A549 (cell line): ENCODE data around the gene DNAJC15. TPM values are rescaled to one million over a fixed set of nuclear protein-coding genes. Genes with fewer than 3 reads are reported as not detected.

ENCODE experiments used
- ATAC-seq, 2 experiments: fragments of 200-7000 bp in 1 of 2; fragments of >200 bp in 1 of 2; cut with Nextera tagmentation in 1 of 2; cut with Tn5 transposase in 1 of 2; 3 replicates each; pipeline versions ENCODE4 v1.8.0 to v1.9.1; 2018 to 2020; ENCODE audit warnings: mild to moderate bottlenecking in 1 of 2, moderate library complexity in 1 of 2
- CTCF ChIA-PET: fragments of 300-600 bp; sonication (Branson Sonifier 250); formaldehyde crosslinking; extraction: SDS; loops from one replicate; lab custom pipeline; 2021; ENCODE audit warnings: antibody characterized with exemption, inconsistent platforms; lab: Yijun Ruan, JAX
- POLR2A ChIA-PET: fragments of 350-600 bp; formaldehyde crosslinking; extraction: SDS; loops from one replicate; lab custom pipeline; 2021; ENCODE audit warnings: antibody characterized with exemption, inconsistent platforms; lab: Yijun Ruan, JAX
- DNase-seq, 2 experiments: peaks; one replicate each; pipeline versions ENCODE4 v3.0.0 to v3.0.0-alpha.2; 2011 to 2016; ENCODE audit warnings: low read depth in 1 of 2, low spot score in 1 of 2
- FAIRE-seq: peaks from 2 replicates; lab custom pipeline; 2011; peaks lifted over from hg19 to GRCh38; lab: Jason Lieb, UNC
- H3K27ac ChIP-seq, 2 experiments: fragments of >200 bp; sonication (Bioruptor Twin); formaldehyde crosslinking; 3 replicates each; pipeline ENCODE4 v1.5.1; 2016 to 2017
- H3K4me1 ChIP-seq: fragments of >200 bp; sonication (Bioruptor Twin); formaldehyde crosslinking; 3 replicates; pipeline ENCODE4 v1.6.1; 2016
- H3K4me2 ChIP-seq: fragments of >200 bp; sonication (Bioruptor Twin); formaldehyde crosslinking; 3 replicates; pipeline ENCODE4 v1.6.1; 2016
- H3K4me3 ChIP-seq: fragments of >200 bp; sonication (Bioruptor Twin); formaldehyde crosslinking; 3 replicates; pipeline ENCODE4 v1.5.1; 2016
- H3K9me3 ChIP-seq: fragments of >200 bp; sonication (Bioruptor Twin); formaldehyde crosslinking; 3 replicates; pipeline ENCODE4 v1.6.1; 2016
- BHLHE40 ChIP-seq: IDR thresholded peaks from 2 replicates; pipeline ENCODE4 v1.6.1; 2012; ENCODE audit warnings: low read depth, low read length, inconsistent platforms
- CHD2 ChIP-seq: fragments of 150-350 bp; IDR thresholded peaks from 2 replicates; pipeline ENCODE4 v1.6.1; 2014; ENCODE audit warnings: low read length; ENCODE audit not compliant: partially characterized antibody
- CHD4 ChIP-seq: fragments of 200-600 bp; sonication (generic); IDR thresholded peaks from 2 replicates; pipeline ENCODE4 v1.6.1; 2016; ENCODE audit warnings: antibody characterized with exemption, mild to moderate bottlenecking, borderline replicate concordance
- EHF ChIP-seq: fragments of 250-450 bp; sonication (Bioruptor Pico); IDR thresholded peaks from 2 replicates; pipeline ENCODE4 v1.5.0; 2020; ENCODE audit warnings: mild to moderate bottlenecking
- EP300 ChIP-seq, 2 experiments: fragments of >200 bp; sonication (Bioruptor Twin); formaldehyde crosslinking; IDR thresholded peaks; 2 replicates in 1 of 2; 3 replicates in 1 of 2; pipeline ENCODE4 v1.6.1; 2016 to 2017
- ESRRA ChIP-seq: fragments of 150-350 bp; IDR thresholded peaks from 2 replicates; pipeline ENCODE4 v1.6.1; 2014; ENCODE audit warnings: mild to moderate bottlenecking, low read length, borderline replicate concordance
- FOSB ChIP-seq: fragments of 250-450 bp; sonication (Bioruptor Pico); IDR thresholded peaks from 2 replicates; pipeline ENCODE4 v1.5.0; 2020; ENCODE audit warnings: mild to moderate bottlenecking, moderate library complexity
- GATA3 ChIP-seq: IDR thresholded peaks from 2 replicates; pipeline ENCODE4 v1.6.1; 2012; ENCODE audit warnings: borderline replicate concordance
- HMGXB4 ChIP-seq: fragments of 250-450 bp; sonication (Bioruptor Pico); IDR thresholded peaks from 2 replicates; pipeline ENCODE4 v1.5.0; 2021; ENCODE audit warnings: mild to moderate bottlenecking, moderate library complexity, borderline replicate concordance
- KDM5A ChIP-seq: fragments of 200-600 bp; sonication (generic); IDR thresholded peaks from 2 replicates; pipeline ENCODE4 v1.6.1; 2016; ENCODE audit warnings: antibody characterized with exemption, mild to moderate bottlenecking
- MAFK ChIP-seq: fragments of 450-650 bp; IDR thresholded peaks from 2 replicates; pipeline ENCODE4 v1.6.1; 2014; ENCODE audit not compliant: partially characterized antibody
- MYC ChIP-seq: IDR thresholded peaks from 2 replicates; pipeline ENCODE4 v1.6.1; 2012; ENCODE audit warnings: mild to moderate bottlenecking, inconsistent platforms, low read length, improper control_type of control experiment, borderline replicate concordance
- NFE2L2 ChIP-seq: fragments of 150-350 bp; conservative IDR thresholded peaks from 2 replicates; pipeline ENCODE4 v1.6.1; 2014; ENCODE audit warnings: low read length
- NR3C1 ChIP-seq: fragments of >200 bp; sonication (Bioruptor Twin); formaldehyde crosslinking; IDR thresholded peaks from 3 replicates; pipeline ENCODE4 v1.6.1; 2017
- RAD21 ChIP-seq, 2 experiments: fragments of >200 bp in 1 of 2; sonication (Bioruptor Twin) in 1 of 2; formaldehyde crosslinking in 1 of 2; IDR thresholded peaks in 1 of 2; conservative IDR thresholded peaks in 1 of 2; 2 replicates in 1 of 2; 3 replicates in 1 of 2; pipeline ENCODE4 v1.6.1; 2012 to 2018; ENCODE audit warnings: inconsistent platforms in 1 of 2
- RNF2 ChIP-seq: fragments of 200-600 bp; sonication (generic); IDR thresholded peaks from 2 replicates; pipeline ENCODE4 v1.6.1; 2016; ENCODE audit warnings: low read depth, mild to moderate bottlenecking, antibody characterized with exemption, moderate library complexity, borderline replicate concordance
- SMC3 ChIP-seq: fragments of >200 bp; sonication (Bioruptor Twin); formaldehyde crosslinking; IDR thresholded peaks from 3 replicates; pipeline ENCODE4 v1.6.1; 2018; ENCODE audit warnings: inconsistent platforms
- TFCP2L1 ChIP-seq: fragments of 250-450 bp; sonication (Bioruptor Pico); IDR thresholded peaks from 2 replicates; pipeline ENCODE4 v1.5.0; 2021; ENCODE audit warnings: mild to moderate bottlenecking
- ZC3H11A ChIP-seq: fragments of 450-650 bp; IDR thresholded peaks from 2 replicates; pipeline ENCODE4 v1.6.1; 2014; ENCODE audit warnings: antibody characterized with exemption, mild to moderate bottlenecking
- ZSCAN20 ChIP-seq: fragments of 250-450 bp; sonication (Bioruptor Pico); IDR thresholded peaks from 2 replicates; pipeline ENCODE4 v1.8.0; 2022; ENCODE audit warnings: mild to moderate bottlenecking, moderate library complexity
- WGBS: methylation state at CpG from one replicate; pipeline ENCODE4 v1.1.6; 2017; ENCODE audit errors: missing lambda C conversion rate; 5-methylcytosine and 5-hydroxymethylcytosine counted together
- polyA plus RNA-seq, 4 experiments: library from polyadenylated mRNA; depleted of rRNA in 3 of 4; stranded (reverse); fragments of >200 nt; fragmentation: RNase III in 1 of 4; extraction: RNeasy Plus Mini Kit Qiagen cat#74134 plus additional on column Dnase treatment in 1 of 4; gene quantifications; 2 replicates in 3 of 4; 3 replicates in 1 of 4; pipeline ENCODE4 v1.2.3, GENCODE V29; 2011 to 2017
- TF ChIP-seq, protein P1 (sequence below): fragments of 200-600 bp; sonication (generic); IDR thresholded peaks from 2 replicates; pipeline ENCODE4 v1.6.1; 2016; ENCODE audit warnings: antibody characterized with exemption, mild to moderate bottlenecking, moderate library complexity
- TF ChIP-seq, protein P2 (sequence below): fragments of 450-650 bp; IDR thresholded peaks from 2 replicates; pipeline ENCODE4 v1.6.1; 2014; ENCODE audit warnings: antibody characterized with exemption
- TF ChIP-seq, protein P3 (sequence below): fragments of >200 bp; sonication (Bioruptor Twin); formaldehyde crosslinking; IDR thresholded peaks from 3 replicates; pipeline ENCODE4 v1.6.1; 2016

DNAJC15 gene
- polyA plus RNA-seq, 2 of the 4 experiments (the other 2 are of a cell fraction) = 0.03 to 0.05 TPM

DNA sequence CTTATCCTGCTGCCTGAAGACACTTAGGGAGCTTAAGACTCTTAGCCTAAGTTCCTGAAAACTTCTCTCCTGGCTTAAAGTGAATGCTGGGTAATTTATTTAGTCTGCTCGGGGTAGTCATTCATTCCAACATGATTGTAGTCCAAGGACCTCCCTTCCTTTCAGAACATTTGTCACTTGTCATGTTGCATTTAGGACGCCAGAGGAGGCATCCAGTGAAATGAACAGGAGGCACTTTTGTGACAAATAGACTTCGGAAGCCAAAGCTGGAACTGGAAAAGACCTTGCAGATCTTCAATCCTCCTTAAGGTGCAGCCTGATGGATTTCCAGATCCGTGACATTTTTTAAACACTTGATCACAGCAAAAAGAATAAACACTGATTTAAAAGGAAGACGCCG, 95.1 kb downstream of the DNAJC15 start:
- no peak for TF ChIP-seq MYC
- no peak for TF ChIP-seq SMC3
- TF ChIP-seq EP300 (IDR thresholded peaks at IDR 0.05) = no peak
- TF ChIP-seq GATA3 = no peak
- no peak for TF ChIP-seq CHD2
- DNase-seq (no peak), FAIRE-seq (no peak), ATAC-seq (no peak)
- Histone ChIP-seq H3K9me3 (no peaks in the 10 kb centered on the region), H3K27ac (no peak overlapping the region), H3K4me1 (no peaks in the 10 kb centered on the region), H3K4me2 (no peak overlapping the region), H3K4me3 (no peak overlapping the region)
- ChIA-PET POLR2A (no interaction called here), CTCF (no interaction called here)
- 63% methylated on average over 6 of the region's 6 CpGs for WGBS

DNA sequence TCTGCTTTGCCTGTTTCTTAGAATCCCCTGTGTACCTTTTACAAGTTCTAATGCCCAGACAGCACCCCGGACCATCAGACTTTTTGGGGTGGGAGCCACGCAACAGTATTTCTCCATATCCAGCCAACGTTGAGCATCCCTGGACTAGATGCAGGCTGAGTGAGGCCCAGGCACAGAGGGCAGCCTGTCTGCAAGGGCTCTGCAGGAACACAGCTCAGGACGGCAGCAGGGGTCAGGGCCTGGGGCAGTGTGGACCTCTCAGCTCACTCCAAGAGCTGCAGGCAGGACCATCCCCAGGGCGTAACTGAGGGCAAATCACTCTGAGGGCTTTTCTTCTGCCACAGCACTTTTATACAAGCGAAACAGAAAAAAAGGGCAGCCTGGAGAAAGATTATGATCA, 95.8 kb downstream of the DNAJC15 start:
- H3K27ac ChIP-seq = no peak overlapping the region
- TF ChIP-seq FOSB (CRISPR knock-in tag) (no peak), ESRRA (no peak), CHD4 (no peak), NFE2L2 (no peak), RNF2 (no peak), BHLHE40 (no peak), NR3C1 (no peak), HMGXB4 (CRISPR knock-in tag) (no peak), RAD21 (conservative IDR thresholded peaks at IDR 0.05 in 1 of 2, IDR thresholded peaks at IDR 0.05 in 1 of 2) (no peak), MAFK (no peak), ZSCAN20 (CRISPR knock-in tag) (no peak), KDM5A (no peak), ZC3H11A (no peak), TFCP2L1 (no peak), EHF (no peak)
- TF ChIP-seq, protein P1, sequence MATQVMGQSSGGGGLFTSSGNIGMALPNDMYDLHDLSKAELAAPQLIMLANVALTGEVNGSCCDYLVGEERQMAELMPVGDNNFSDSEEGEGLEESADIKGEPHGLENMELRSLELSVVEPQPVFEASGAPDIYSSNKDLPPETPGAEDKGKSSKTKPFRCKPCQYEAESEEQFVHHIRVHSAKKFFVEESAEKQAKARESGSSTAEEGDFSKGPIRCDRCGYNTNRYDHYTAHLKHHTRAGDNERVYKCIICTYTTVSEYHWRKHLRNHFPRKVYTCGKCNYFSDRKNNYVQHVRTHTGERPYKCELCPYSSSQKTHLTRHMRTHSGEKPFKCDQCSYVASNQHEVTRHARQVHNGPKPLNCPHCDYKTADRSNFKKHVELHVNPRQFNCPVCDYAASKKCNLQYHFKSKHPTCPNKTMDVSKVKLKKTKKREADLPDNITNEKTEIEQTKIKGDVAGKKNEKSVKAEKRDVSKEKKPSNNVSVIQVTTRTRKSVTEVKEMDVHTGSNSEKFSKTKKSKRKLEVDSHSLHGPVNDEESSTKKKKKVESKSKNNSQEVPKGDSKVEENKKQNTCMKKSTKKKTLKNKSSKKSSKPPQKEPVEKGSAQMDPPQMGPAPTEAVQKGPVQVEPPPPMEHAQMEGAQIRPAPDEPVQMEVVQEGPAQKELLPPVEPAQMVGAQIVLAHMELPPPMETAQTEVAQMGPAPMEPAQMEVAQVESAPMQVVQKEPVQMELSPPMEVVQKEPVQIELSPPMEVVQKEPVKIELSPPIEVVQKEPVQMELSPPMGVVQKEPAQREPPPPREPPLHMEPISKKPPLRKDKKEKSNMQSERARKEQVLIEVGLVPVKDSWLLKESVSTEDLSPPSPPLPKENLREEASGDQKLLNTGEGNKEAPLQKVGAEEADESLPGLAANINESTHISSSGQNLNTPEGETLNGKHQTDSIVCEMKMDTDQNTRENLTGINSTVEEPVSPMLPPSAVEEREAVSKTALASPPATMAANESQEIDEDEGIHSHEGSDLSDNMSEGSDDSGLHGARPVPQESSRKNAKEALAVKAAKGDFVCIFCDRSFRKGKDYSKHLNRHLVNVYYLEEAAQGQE = no peak
- TF ChIP-seq, protein P2, sequence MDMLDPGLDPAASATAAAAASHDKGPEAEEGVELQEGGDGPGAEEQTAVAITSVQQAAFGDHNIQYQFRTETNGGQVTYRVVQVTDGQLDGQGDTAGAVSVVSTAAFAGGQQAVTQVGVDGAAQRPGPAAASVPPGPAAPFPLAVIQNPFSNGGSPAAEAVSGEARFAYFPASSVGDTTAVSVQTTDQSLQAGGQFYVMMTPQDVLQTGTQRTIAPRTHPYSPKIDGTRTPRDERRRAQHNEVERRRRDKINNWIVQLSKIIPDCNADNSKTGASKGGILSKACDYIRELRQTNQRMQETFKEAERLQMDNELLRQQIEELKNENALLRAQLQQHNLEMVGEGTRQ = no peak
- TF ChIP-seq, protein P3, sequence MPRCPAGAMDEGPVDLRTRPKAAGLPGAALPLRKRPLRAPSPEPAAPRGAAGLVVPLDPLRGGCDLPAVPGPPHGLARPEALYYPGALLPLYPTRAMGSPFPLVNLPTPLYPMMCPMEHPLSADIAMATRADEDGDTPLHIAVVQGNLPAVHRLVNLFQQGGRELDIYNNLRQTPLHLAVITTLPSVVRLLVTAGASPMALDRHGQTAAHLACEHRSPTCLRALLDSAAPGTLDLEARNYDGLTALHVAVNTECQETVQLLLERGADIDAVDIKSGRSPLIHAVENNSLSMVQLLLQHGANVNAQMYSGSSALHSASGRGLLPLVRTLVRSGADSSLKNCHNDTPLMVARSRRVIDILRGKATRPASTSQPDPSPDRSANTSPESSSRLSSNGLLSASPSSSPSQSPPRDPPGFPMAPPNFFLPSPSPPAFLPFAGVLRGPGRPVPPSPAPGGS = no peak
- 89% methylated on average over 6 of the region's 6 CpGs for WGBS
- FAIRE-seq = no peak
- no peak overlapping the region for H3K4me2 ChIP-seq
- no peak for ATAC-seq
- CTCF ChIA-PET = no interaction called here
- no peak overlapping the region for H3K4me3 ChIP-seq
- H3K9me3 ChIP-seq = no peaks in the 10 kb centered on the region
- POLR2A ChIA-PET = no interaction called here
- no peaks in the 10 kb centered on the region for H3K4me1 ChIP-seq
- no peak for DNase-seq
